NCI-H460 (cell line): ENCODE data around the gene KCNJ14. TPM values are rescaled to one million over a fixed set of nuclear protein-coding genes. Genes with fewer than 3 reads are reported as not detected.
A peak's percentile ranks its signal among the peaks of the same experiment; 100 is the strongest.
"Not testable (repeated sequence)": the region's sequence is repeated elsewhere in the genome, so short reads cannot be mapped to it uniquely, and the experiment has no call there.

Experiments used
- DNase-seq: peaks from one replicate; pipeline ENCODE4 v3.0.0-alpha.2; 2016; ENCODE audit warnings: low read depth; ENCODE audit errors: extremely low read depth
- total RNA-seq: library from RNA; depleted of rRNA; stranded (reverse); fragments of >200 nt; shearing (Covaris generic); gene quantifications from 2 replicates; pipeline ENCODE4 v1.2.3, GENCODE V29; 2014

Gene KCNJ14
- total RNA-seq, 1 experiment from 2014 or later: 2.0 TPM

DNA sequence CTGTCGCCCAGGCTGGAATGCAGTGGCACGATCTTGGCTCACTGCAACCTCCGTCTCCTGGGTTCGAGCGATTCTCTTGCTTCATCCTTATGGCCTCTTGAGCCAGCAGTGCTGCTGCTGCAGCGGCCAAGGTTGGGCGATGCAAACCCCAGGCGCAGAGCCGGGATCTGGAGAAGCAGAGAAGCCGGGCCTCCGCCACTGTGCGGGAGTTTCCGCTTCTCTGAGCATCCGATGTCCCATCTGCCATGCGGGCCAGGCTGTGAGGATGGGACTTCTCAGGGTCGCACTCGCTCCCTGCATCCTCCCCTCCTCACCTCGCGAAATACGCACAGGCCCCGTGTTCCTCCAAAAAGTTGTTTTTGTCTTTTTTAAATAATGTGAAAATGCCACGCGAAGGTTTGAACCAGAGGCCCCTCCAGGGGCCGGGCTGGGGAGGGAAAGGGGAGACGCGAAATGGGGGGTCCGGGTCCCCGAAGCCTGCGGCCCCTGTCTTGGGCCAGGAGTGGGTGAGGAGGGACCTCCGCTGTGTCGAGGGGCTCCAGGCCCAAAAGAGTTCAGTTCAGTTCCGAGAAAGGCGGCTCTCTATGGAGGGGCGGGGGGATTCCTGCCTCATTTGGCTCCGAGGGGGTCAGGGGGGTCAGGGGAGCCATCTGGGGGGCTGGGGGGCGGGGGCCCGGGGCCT is 29.7 kb downstream of the KCNJ14 start:
- DNase-seq: no peak

DNA sequence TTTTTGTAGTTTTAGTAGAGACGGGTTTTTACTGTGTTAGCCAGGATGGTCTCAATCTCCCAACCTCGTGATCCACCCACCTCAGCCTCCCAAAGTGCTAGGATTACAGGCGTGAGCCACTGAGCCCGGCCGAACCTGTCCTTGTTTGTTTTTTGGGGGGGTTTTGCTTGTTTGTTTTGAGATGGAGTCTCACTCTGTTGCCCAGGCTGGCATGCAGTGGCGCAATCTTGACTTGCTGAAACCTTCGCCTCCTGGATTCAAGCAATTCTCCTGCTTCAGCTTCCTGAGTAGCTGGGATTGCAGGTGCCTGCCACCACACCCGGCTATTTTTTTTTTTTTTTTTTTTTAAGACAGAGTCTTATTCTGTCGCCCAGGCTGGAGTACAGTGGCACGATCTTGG is 31.3 kb downstream of the KCNJ14 start:
- DNase-seq: not testable (repeated sequence)

DNA sequence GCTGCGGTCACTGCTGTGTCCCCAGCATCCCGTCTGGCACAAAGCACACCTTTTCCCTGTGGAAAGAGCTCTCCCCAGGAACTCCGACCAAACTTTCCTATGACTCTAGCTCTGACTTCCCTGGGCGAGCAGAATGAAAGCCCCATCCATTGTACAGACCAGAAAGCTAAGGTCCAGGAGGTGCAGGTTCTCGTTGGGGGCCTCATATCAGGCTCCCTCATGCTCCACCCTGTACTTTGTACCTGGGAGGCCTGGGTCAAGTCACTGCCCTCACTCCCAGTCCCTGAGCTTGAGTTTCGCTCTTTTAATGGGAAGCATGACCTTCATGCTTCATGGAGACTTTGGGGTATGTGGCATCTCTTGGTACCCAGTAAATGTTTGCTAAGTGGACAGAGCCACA is 32.2 kb downstream of the KCNJ14 start:
- DNase-seq: no peak

DNA sequence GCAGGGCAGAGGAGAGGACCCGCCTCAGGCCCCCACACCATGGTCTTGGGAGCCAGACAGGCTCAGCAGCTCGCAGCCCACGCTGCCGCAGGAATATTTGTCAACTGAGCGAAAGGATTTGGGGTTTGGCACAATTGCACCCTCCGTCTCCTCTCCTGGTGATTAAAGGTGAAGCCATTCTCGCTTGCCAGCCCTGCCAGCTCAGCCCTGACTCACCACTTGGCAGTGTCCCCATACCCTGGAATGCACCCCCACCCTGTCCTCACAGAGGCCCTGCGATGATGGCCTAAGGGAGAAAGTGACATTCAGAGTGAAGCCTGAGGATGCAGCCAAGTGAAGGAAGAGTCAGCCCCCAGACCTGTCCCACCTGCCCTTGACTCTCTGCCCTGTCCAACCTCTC is 32.6 kb downstream of the KCNJ14 start:
- DNase-seq: peak; percentile 80

DNA sequence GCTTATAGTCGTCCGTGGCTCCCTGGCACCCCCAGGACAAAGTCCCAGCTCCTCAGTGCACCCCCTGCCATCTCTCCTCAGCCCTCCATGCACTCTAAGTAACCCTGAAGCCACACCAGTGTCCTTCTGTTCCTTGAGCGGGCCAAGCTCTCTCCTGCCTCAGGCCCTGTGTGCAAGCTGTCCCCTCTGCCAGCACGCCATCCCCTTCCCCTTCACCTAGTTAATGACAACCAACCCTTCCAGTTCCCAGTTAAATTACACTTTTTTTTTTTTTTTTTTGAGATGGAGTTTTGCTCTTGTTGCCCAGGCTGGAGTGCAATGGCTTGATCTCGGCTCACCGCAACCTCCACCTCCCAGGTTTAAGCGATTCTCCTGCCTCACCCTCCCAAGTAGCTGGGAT is 33.1 kb downstream of the KCNJ14 start:
- not testable (repeated sequence) for DNase-seq

DNA sequence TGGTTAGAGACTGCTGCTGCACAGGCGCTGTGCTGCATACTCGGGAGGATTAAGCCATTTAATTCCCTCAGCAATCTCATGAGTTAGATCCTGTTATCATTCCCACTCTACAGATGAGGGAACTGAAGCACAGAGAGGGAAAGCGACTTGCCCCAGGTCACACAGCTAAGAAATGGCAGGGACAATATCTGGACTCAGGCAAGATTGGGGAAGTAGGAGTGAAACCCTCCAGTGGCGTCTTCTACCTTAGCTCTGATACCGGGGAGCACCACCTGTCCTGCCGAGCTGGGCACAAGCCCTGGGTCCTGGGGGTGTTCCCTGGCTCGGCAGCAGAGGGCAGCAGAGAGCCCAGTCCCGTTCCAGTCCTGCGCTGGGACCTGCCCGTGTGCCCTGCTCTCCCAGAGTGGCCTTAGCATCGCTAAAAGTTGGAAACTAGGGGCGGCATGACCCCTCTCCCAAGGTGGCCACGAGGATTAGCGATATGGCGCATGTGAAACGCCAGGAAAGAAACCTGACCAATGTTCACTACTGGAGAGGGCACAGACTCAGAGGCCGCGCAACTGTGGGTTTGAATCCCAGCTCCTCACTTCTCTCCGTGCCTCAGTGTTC is 34.3 kb downstream of the KCNJ14 start:
- DNase-seq: peak; percentile 55

DNA sequence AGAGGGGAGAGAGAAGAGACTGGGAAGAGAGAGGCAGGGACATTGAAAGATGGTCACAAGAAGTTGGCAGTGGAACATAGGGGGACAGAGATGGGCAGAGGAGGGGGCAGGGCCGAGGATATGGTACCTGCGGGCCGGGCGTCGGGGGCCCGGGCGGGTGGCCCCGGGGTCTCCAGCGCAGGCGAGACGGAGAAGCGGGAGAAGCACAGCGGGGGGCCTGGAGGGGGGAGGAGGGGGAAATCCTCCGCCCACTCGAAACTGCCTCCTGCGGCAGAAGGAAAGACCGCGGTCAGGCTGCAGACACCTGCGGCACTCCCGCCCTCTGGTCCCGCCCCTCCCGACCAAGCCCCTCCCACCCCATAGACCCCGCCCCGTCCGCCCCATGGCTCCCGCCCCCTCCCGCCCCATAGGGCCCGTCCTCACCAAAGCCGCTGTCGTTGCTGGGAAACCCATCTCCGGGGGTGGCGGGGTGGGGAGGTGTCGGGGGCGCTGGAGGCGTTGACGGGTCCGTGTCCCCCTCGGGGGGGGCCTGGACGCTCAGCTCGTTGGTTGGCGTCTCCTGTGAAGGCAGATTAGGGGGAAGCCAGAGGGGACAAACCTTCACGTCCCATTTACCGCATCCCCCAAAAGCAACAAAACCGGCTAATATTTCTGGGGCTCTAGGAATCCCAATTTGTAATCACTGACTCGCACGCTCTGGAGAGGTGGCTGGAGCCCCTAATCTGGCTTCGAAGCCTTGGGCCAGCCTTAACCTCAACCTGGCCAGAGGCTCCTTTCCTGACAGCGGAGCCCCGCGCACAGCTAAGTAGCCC is 35.8 kb downstream of the KCNJ14 start:
- no peak for DNase-seq

DNA sequence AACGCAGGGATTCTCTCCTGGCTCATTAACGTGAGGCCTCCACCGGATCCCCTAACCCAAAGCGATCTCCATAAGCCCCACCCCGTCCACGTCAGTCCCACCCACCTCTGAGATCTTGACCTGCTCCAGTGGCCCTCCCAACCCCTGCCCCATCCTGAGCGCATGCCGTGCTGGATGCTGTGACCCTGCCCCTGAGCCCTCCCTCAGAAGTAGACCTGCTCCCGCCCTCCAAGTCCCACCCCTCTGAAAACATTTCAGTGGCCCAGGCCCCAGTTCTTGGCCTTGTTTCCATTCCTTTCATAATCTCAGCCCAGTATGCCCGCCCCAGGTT is 36.4 kb downstream of the KCNJ14 start:
- DNase-seq: no peak

DNA sequence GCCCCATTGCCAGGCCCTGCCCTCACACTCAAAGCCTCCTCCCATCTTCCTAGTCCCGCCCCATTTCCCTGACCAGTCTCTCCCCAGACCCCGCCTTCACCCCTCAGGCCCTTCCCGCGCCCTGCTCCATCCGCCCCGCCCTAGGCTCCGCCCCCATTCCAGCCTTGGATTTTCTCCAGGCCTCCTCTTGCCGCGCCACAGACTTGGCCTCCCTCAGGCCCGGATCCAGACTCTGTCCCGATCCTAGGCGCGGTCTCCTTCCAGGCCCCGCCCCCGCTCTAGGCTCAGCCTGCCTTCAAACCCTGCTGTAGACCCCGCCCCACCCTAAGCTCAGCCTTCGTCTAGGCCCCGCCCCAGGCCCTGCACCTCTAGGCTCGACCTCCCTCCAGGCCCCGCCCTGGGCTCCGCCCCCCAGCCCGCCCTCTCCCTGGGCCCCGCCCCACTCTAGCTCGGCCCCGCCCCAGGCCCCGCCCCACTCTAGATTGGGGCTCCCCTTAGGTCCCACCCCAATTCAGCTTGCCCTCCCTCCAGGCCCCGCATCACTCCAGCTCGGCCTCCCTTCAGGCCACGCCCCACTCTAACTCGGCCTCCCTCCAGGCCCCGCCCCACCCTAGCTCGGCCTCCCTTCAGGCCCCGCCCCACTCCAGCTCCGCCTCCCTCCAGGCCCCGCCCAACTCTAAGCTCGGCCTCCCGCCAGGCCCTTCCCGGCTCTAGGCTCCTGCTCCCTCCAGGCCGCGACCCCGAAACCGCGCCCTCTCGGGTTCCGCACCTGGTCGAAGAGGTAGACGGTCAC is 37.7 kb downstream of the KCNJ14 start:
- DNase-seq: peak; percentile 97

DNA sequence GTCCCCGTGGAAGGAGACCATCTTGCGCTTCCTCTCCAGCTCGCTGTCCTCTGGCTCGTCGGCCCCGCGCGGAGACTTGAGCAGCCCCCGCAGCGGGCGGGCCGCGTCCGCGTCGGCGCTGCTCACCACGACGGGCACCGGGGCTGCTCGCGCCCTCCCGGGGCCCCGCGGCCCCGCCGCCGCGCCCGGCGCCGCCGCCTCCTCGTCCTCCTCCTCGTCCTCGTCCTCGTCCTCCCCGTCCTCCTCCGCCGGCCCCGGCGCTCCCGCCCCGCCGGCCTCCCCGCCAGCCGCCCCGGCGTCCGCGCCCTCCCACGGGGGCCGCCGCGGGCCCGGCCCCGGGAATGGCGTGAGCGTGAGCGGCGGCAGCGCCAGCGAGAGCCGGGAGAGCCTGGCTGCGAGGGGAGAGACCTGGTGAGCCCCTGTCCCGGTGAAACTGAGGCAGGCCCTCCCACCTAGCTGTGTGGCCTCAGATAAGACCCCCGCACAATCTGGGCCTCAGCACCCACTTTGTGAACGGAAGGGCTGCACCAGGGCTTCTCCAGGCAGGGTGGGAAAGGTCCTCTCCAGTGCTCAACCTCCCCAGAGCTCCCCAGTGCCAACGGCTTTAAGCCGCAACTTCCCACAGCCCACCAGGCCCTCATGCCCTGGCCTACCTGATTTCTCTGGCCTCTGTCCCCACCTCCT is 38.5 kb downstream of the KCNJ14 start:
- no peak for DNase-seq

DNA sequence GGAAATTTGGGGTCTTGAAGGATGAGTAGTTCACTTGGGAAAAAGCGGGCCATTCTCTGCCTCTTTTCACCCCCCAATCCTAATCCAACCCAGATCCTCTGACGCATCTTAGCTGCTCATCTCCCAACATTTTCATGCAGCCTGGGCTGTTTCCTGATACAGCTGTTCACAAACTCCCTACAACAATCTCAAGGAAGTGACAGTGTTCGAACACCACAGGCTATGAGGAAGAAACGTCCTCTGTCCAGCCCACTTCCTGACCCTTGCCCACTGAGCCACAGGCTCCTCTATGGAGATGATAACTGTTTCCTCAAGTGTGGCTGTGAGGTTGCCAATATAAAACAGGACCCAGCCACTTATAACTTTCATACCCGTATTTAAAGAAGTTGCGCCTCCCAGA is 40.0 kb downstream of the KCNJ14 start:
- DNase-seq: no peak

DNA sequence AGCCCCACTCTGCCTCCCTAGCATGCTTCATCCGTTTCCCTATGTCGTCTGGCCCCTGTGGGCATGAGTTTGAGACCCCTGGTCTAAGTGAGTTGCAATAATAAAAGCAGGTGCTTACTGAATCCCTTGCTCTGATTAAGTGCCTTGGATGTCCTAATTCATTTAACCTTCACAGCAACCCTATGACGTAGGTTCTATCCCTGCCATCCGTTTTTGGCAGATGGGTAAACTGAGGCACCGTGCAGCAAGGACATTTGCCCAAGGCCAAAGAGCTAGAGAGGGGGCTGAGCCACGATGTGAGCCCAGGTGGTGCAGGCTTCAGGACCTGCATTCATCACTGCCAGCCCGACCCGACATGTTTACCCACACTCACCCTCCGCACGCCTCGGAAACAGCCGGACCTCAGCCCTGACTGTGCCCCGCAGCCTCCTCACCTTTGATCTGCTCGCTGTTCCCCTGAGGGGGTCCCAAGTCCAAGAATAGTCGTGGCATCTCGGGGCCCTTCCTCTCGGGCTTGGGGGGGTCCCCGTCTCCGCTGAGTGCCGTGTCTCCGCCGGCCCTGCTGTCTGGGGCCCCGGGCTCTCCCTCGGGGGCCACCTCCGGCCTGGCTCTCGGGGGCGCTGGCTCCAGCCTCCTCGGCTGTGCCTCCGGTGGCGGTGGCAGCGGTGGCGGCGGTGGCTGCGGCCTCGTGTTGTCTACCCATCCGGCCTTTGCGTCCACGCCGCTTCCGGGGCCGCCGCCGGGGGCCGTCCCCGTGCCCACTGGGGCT is 41.8 kb downstream of the KCNJ14 start:
- DNase-seq: no peak

DNA sequence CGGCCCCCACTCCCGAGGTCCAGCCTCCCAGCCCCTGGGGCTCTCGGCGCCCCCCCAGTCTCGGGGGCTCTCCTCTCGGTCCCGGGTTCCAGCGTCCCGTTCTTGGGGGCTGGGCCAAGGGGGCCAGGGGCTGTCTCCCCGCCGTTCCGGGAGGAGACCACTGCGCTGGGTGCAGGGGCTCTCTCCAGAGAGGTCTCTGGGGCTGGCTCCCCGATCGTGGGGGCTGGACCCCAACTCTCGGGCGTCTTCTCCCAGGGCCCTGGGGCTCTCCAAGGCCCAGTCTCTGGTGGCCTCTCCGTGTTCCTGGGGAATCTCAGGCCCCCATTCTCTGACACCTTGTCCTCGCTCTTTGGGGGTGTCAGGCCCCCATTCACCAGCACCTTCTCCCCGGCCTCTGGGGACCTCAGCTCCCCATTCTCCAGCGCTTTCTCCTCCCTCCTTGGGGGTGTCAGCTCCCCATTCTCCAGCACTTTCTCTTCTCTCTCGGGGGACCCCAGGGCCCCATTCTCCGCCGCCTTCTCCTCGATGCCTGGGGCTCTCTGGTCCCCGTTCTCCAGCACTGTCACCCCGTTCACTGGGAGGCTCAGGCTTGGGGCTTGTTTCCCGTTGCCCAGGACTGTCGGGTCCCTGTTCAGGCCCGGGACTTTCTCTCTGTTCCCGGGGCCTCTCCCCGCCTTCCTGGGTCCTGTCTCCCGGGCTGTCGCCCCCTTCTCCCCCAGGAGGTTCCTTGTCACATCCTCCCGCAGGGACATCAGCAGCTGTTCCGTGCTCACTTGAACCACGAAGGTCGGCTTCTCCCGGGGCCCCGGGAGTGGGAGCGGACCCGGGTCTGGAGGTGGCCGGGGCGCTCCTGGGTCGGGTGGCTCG is 42.6 kb downstream of the KCNJ14 start:
- DNase-seq: no peak

DNA sequence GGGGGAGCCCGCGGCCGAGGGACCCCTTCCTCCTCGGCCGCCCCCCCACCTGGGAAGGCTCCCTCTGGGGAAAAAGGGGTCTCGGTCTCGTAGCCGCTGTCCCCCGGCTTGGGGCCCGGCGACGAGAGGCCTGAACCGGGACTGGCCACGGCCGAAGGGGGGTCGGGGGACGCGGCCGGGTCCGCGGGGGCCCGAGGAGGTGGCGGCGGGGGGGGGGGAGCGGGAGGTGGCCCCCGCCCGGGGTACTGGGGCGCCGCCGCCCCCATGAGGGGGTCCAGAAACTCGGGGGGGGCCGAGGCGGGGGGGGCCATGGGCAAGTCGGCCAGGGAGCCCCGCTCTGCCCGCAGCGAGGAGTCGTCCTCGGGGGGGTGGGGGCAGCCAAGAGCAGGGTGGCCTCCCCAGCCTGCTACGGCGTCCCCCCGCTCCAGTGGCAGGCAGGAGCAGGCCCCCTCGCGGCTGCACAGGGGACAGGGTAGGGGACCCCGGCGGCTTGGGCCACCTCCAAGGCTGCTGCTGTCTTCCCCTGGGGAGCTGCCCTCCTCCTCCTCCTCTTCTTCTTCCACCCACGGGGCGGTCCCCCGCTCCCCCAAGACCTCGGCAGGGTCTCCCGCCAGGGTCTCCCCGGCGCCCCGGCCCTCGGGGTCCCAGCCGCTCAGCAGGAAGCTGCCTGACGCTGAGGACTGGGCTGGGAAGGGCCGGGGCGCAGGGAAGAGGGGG is 43.4 kb downstream of the KCNJ14 start:
- no peak for DNase-seq

DNA sequence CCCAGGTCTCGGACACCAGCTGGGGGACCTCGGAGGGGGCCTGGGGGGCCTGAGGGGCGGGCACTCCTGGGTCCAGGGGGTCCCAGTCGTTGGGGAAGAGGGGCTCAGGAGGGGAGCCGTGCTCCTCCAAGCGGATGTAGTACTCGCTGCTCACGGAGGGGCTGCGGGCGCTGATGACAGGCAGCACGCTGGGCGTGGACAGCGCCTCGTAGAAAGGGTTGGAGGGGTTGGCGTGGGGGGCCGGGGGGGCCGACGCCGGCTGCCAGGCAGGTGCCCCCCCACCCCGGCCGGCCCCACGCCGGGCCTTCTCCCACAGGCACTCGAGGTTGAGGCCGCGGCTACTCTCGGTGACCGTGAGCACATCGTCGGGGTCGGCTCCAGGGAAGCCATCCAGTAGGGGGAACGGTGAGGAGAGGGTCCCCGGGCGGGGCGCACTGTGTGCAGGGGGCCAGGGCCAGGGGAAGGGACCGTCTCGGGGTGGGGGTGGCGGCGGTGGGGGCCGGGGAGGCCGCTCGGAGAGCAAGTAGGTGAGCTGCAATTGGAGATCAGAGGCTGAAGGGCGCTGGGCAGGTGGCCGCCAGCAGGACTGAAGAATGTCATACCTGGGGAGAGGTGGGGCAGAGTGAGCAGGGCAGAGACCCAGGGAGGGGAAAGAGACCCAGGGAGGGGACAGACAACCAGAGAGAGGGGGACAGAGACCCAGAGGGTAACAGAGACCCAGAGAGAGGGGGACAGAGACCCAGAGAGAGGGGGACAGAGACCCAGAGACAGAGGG is 44.1 kb downstream of the KCNJ14 start:
- DNase-seq: no peak

DNA sequence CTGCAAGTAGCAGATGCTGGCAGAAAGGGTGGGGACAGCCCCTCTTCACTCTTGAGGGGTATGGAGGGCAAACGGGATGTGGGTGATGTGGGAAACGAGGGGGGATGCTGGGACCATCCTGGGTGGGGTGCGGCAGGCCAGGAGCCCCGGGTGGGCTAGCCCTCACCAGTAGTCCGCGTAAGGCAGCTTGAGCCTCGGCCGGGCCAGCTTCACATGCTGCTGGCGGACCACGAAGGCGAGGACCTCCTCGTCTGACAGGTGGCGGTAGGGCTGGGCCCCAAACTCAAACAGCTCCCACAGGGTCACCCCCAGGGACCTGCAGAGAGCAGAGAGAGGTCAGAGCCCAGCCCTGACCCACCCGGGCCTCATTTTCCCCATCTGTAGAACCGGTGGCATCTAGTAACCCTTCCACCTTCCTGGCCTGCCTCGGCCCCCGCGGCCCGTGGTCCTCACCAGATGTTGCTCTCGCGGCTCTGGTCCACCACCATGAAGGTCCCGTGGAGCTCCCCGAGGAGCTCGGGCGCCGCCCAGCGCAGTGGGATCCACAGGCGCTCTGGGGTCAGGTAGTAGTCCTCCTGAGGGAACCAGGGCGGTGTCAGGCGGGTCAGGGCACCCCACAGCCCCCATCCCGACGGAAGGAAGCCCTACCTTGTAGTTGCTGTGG is 45.6 kb downstream of the KCNJ14 start:
- DNase-seq: no peak
